ENCODE results near the gene TSKS. TPM values are rescaled to one million over a fixed set of nuclear protein-coding genes. Genes with fewer than 3 reads are reported as not detected.
A peak's percentile ranks its signal among the peaks of the same experiment; 100 is the strongest.

The TSKS gene
- total RNA-seq, 1 donor from 2014 or later = not detected

DNA sequence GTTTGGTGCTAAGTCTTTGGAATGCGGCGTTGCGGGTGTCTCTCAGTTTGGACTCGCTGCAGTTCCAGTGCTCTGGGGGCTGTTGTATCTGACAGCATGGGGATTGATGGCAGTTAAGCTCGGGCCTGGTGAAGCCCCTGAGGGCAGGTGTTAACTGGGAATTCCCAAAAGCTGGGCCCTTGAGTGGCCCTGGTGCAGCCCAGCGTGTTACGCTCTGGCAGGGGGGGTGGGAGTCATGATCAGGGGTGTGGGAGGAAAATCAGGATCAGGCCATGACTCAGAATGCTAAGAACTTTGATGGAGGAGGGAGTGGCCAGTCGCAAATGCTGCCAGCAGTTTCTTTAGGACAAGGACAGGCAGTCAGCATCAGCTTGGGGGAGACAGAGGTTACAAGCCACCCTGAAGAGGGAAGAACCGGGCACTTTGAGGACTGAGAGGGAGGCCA, 23.3 kb upstream of the TSKS start:
- H2AFZ ChIP-seq (ENCODE audit: low read depth, low read length) = no peak overlapping the region

DNA sequence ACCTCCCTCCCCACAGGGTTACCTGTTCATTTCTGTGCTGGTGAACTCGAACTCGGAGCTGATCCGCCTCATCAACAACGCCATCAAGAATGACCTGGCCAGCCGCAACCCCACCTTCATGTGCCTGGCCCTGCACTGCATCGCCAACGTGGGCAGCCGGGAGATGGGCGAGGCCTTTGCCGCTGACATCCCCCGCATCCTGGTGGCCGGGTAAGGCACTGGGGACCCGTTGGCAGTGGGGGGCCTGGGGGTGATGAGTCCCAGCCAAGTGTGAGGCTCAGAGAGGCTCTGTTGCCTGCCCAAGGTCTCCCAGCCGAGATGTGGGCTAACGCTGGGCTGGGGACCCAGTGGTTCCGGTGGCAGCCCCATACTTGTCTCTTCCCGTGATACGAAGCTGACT, 19.4 kb upstream of the TSKS start:
- FAIRE-seq = no peak

More for the DNA sequence above, 23.3 kb upstream of the TSKS start:
- no peaks in the 10 kb centered on the region for H3K9me3 ChIP-seq (ENCODE audit: insufficient read depth, low read depth, low read length)
- H3K27ac ChIP-seq (ENCODE audit: low read depth, low read length) = peak overlapping the region; percentile 31
- DNase-seq (ENCODE audit: low read depth) = peak; percentile 20
- Mint-ChIP-seq H3K27me3 (ENCODE audit: low read depth, unreplicated experiment) (no peaks in the 10 kb centered on the region), H3K4me1 (ENCODE audit: low read depth, unreplicated experiment) (peaks cover 7% of the 10 kb centered on the region), H3K27ac (ENCODE audit: unreplicated experiment) (peak overlapping the region; percentile 22), H3K4me3 (ENCODE audit: unreplicated experiment) (peak overlapping the region; percentile 52), H3K36me3 (ENCODE audit: low read depth, unreplicated experiment) (peaks cover 34% of the 10 kb centered on the region), H3K9me3 (ENCODE audit: unreplicated experiment) (no peaks in the 10 kb centered on the region)
- peak overlapping the region; percentile 66 for H3K4me2 ChIP-seq (ENCODE audit: low read length)
- peaks cover 16% of the 10 kb centered on the region for H3K36me3 ChIP-seq (ENCODE audit: insufficient read depth, low read length)
- TF ChIP-seq, protein P1, sequence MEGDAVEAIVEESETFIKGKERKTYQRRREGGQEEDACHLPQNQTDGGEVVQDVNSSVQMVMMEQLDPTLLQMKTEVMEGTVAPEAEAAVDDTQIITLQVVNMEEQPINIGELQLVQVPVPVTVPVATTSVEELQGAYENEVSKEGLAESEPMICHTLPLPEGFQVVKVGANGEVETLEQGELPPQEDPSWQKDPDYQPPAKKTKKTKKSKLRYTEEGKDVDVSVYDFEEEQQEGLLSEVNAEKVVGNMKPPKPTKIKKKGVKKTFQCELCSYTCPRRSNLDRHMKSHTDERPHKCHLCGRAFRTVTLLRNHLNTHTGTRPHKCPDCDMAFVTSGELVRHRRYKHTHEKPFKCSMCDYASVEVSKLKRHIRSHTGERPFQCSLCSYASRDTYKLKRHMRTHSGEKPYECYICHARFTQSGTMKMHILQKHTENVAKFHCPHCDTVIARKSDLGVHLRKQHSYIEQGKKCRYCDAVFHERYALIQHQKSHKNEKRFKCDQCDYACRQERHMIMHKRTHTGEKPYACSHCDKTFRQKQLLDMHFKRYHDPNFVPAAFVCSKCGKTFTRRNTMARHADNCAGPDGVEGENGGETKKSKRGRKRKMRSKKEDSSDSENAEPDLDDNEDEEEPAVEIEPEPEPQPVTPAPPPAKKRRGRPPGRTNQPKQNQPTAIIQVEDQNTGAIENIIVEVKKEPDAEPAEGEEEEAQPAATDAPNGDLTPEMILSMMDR (IDR thresholded peaks at IDR 0.05; ENCODE audit: insufficient read depth, low read depth, low read length) = no peak
- TF ChIP-seq EZH2 (IDR thresholded peaks at IDR 0.05; ENCODE audit: insufficient read depth, low read length) = no peak
- H3K27me3 ChIP-seq (ENCODE audit: insufficient read depth, low read length) = no peaks in the 10 kb centered on the region
- no peak for FAIRE-seq
- peaks cover 33% of the 10 kb centered on the region for H3K79me2 ChIP-seq (ENCODE audit: insufficient read depth, low read length)
- peaks cover 52% of the 10 kb centered on the region for H4K20me1 ChIP-seq (ENCODE audit: insufficient read depth, low read length)
- H3K4me3 ChIP-seq (ENCODE audit: insufficient read depth, low read depth, low read length) = no peak overlapping the region
- peak overlapping the region; percentile 43 for H3K9ac ChIP-seq (ENCODE audit: low read length)
- H3K4me1 ChIP-seq (ENCODE audit: insufficient read depth, low read length) = peaks cover 8% of the 10 kb centered on the region

DNA sequence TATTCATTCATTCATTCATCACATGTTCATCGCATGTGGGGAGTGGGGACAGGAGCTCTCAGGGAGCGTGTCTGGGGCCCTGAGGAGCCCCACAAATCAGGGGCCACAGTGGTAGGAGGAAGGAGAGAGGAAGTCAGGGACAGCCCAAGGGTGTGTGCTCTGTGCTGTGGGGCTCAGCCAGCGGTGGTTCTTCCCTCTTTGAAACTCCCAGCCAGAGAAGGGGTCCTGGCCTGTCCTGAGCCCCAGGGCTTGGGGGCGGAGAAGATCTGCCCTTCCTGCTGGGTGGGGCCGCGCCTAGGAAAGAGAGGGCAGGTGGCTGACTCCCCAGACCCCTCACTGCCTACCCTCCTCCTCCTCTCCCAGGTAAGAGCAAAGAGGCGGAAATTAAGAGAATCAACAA, 18.3 kb upstream of the TSKS start:
- peaks cover 25% of the 10 kb centered on the region for H3K36me3 Mint-ChIP-seq (ENCODE audit: low read depth, unreplicated experiment)
- no peaks in the 10 kb centered on the region for H3K9me3 ChIP-seq (ENCODE audit: insufficient read depth, low read depth, low read length)
- no peak overlapping the region for H2AFZ ChIP-seq (ENCODE audit: low read depth, low read length)
- no peak overlapping the region for H3K4me3 ChIP-seq (ENCODE audit: insufficient read depth, low read depth, low read length)
- H3K27me3 Mint-ChIP-seq (ENCODE audit: low read depth, unreplicated experiment) = no peaks in the 10 kb centered on the region
- H3K27ac Mint-ChIP-seq (ENCODE audit: unreplicated experiment) = peak overlapping the region; percentile 37
- H3K4me3 Mint-ChIP-seq (ENCODE audit: unreplicated experiment) = no peak overlapping the region
- H3K9ac ChIP-seq (ENCODE audit: low read length) = no peak overlapping the region
- TF ChIP-seq EZH2 (IDR thresholded peaks at IDR 0.05; ENCODE audit: insufficient read depth, low read length) = no peak
- TF ChIP-seq, protein P1 (IDR thresholded peaks at IDR 0.05; ENCODE audit: insufficient read depth, low read depth, low read length) = no peak
- H3K79me2 ChIP-seq (ENCODE audit: insufficient read depth, low read length) = peaks cover 40% of the 10 kb centered on the region
- H3K4me1 ChIP-seq (ENCODE audit: insufficient read depth, low read length) = peaks cover 2% of the 10 kb centered on the region
- peaks cover 13% of the 10 kb centered on the region for H3K36me3 ChIP-seq (ENCODE audit: insufficient read depth, low read length)
- H3K27me3 ChIP-seq (ENCODE audit: insufficient read depth, low read length) = no peaks in the 10 kb centered on the region
- H3K27ac ChIP-seq (ENCODE audit: low read depth, low read length) = no peak overlapping the region
- peaks cover 51% of the 10 kb centered on the region for H4K20me1 ChIP-seq (ENCODE audit: insufficient read depth, low read length)
- FAIRE-seq = no peak
- H3K9me3 Mint-ChIP-seq (ENCODE audit: unreplicated experiment) = no peaks in the 10 kb centered on the region
- peaks cover 3% of the 10 kb centered on the region for H3K4me1 Mint-ChIP-seq (ENCODE audit: low read depth, unreplicated experiment)
- H3K4me2 ChIP-seq (ENCODE audit: low read length) = no peak overlapping the region
- no peak for DNase-seq (ENCODE audit: low read depth)

More for the DNA sequence above, 19.4 kb upstream of the TSKS start:
- H3K4me1 ChIP-seq (ENCODE audit: insufficient read depth, low read length) = peaks cover 8% of the 10 kb centered on the region
- no peak overlapping the region for H3K4me2 ChIP-seq (ENCODE audit: low read length)
- Mint-ChIP-seq H3K4me1 (ENCODE audit: low read depth, unreplicated experiment) (peaks cover 7% of the 10 kb centered on the region), H3K27me3 (ENCODE audit: low read depth, unreplicated experiment) (no peaks in the 10 kb centered on the region), H3K36me3 (ENCODE audit: low read depth, unreplicated experiment) (peaks cover 22% of the 10 kb centered on the region), H3K9me3 (ENCODE audit: unreplicated experiment) (no peaks in the 10 kb centered on the region), H3K4me3 (ENCODE audit: unreplicated experiment) (no peak overlapping the region), H3K27ac (ENCODE audit: unreplicated experiment) (no peak overlapping the region)
- no peak overlapping the region for H2AFZ ChIP-seq (ENCODE audit: low read depth, low read length)
- DNase-seq (ENCODE audit: low read depth) = no peak
- TF ChIP-seq EZH2 (IDR thresholded peaks at IDR 0.05; ENCODE audit: insufficient read depth, low read length) = no peak
- TF ChIP-seq, protein P1 (IDR thresholded peaks at IDR 0.05; ENCODE audit: insufficient read depth, low read depth, low read length) = no peak
- H3K9ac ChIP-seq (ENCODE audit: low read length) = no peak overlapping the region
- H3K27me3 ChIP-seq (ENCODE audit: insufficient read depth, low read length) = no peaks in the 10 kb centered on the region
- H3K4me3 ChIP-seq (ENCODE audit: insufficient read depth, low read depth, low read length) = no peak overlapping the region
- H4K20me1 ChIP-seq (ENCODE audit: insufficient read depth, low read length) = peaks cover 49% of the 10 kb centered on the region
- H3K36me3 ChIP-seq (ENCODE audit: insufficient read depth, low read length) = peaks cover 13% of the 10 kb centered on the region
- H3K9me3 ChIP-seq (ENCODE audit: insufficient read depth, low read depth, low read length) = no peaks in the 10 kb centered on the region
- peaks cover 41% of the 10 kb centered on the region for H3K79me2 ChIP-seq (ENCODE audit: insufficient read depth, low read length)
- H3K27ac ChIP-seq (ENCODE audit: low read depth, low read length) = no peak overlapping the region

Data from astrocyte (in vitro differentiated cells and primary cell).